ENCODE measurements around the gene ADGRB3.

DNA sequence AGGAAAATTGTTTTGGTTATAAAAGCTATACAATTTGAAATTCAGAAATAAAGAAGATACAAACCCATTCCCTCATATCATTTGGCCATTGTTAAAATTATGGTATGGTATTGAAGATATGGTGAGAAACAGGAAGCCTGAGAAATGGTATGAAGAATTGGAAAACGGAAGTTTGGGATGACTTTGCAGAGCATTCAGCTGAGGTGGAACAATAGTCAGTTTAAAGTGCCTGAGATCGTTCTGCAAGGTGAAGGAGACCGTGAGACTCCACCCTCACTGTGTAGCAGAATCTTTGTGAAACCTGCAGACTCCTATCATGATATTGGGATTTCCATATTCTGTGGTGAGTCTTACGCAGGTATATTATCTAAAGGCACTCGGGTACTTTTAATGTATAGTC lies 97.3 kb downstream of the ADGRB3 start:
- no peak for TF ChIP-seq POLR2A (IDR thresholded peaks at IDR 0.05; ENCODE audit: low read length)
- no peak for TF ChIP-seq GATA1 (IDR thresholded peaks at IDR 0.05; ENCODE audit: low read depth, low read length)
